H1 (cell line): Measurements from ENCODE around the gene ARHGAP10. TPM values are rescaled to one million over a fixed set of nuclear protein-coding genes. Genes with fewer than 3 reads are reported as not detected.

Source experiments
- CTCF ChIA-PET: fragments of 300-600 bp; sonication (Branson Sonifier 250); formaldehyde crosslinking; loops from one replicate; lab custom pipeline; 2021; ENCODE audit not compliant: partially characterized antibody; lab: Charles Lee
- POLR2A ChIA-PET: fragments of 300-600 bp; sonication (Branson Sonifier 250); formaldehyde crosslinking; loops from one replicate; lab custom pipeline; 2021; ENCODE audit warnings: inconsistent platforms; ENCODE audit not compliant: partially characterized antibody; lab: Charles Lee
- DNase-seq, 2 experiments: peaks; one replicate each; pipeline versions ENCODE4 v3.0.0 to v3.0.0-alpha.2; 2010 to 2022; ENCODE audit warnings: low spot score in 2 of 2, low read depth in 1 of 2, mixed read lengths in 1 of 2
- FAIRE-seq: peaks from 2 replicates; lab custom pipeline; 2011; peaks lifted over from hg19 to GRCh38; lab: Jason Lieb, UNC
- H2AFZ ChIP-seq: 2 replicates; pipeline ENCODE4 v1.8.1; 2012; ENCODE audit warnings: low read length, inconsistent platforms
- H2AK5ac ChIP-seq: 2 replicates; pipeline ENCODE4 v1.6.1; 2013; ENCODE audit warnings: low read depth, low read length
- H2BK120ac ChIP-seq: replicated peaks from 2 replicates; pipeline ENCODE3; 2013; ENCODE audit warnings: low read depth, low read length, inconsistent platforms
- H2BK12ac ChIP-seq: 2 replicates; pipeline ENCODE4 v1.6.1; 2013; ENCODE audit warnings: low read depth, low read length
- H2BK15ac ChIP-seq: 2 replicates; pipeline ENCODE4 v1.6.1; 2013; ENCODE audit warnings: low read length
- H2BK20ac ChIP-seq: 2 replicates; pipeline ENCODE4 v1.6.1; 2013; ENCODE audit warnings: low read length
- H2BK5ac ChIP-seq: 2 replicates; pipeline ENCODE4 v1.6.1; 2013; ENCODE audit warnings: low read depth, low read length
- H3K14ac ChIP-seq: 2 replicates; pipeline ENCODE4 v1.6.1; 2013; ENCODE audit warnings: inconsistent platforms; ENCODE audit not compliant: insufficient read length
- H3K18ac ChIP-seq: 2 replicates; pipeline ENCODE4 v1.6.1; 2013; ENCODE audit warnings: low read length; ENCODE audit errors: extremely low read depth
- H3K23ac ChIP-seq: 2 replicates; pipeline ENCODE4 v1.6.1; 2013; ENCODE audit warnings: inconsistent platforms; ENCODE audit not compliant: insufficient read length
- H3K23me2 ChIP-seq: 2 replicates; pipeline ENCODE4 v1.6.1; 2013; ENCODE audit warnings: low read depth, low read length
- H3K27ac ChIP-seq: 2 replicates; pipeline ENCODE4 v1.6.1; 2011; ENCODE audit warnings: low read depth, low read length, inconsistent platforms
- H3K27me3 ChIP-seq, 4 experiments: replicated peaks in 1 of 4; 1 replicate in 1 of 4; 2 replicates in 3 of 4; pipeline versions ENCODE4 v1.6.1 to v1.8.1; 2011 to 2013; ENCODE audit warnings: low read length in 3 of 4, mild to moderate bottlenecking in 3 of 4, inconsistent platforms in 2 of 4, mixed read lengths in 2 of 4, moderate library complexity in 1 of 4; ENCODE audit not compliant: control insufficient read depth in 3 of 4, insufficient read depth in 3 of 4; ENCODE audit errors: extremely low read depth in 1 of 4
- H3K36me3 ChIP-seq, 4 experiments: 2 replicates each; pipeline versions ENCODE4 v1.6.1 to v1.8.1; 2011 to 2013; ENCODE audit warnings: mild to moderate bottlenecking in 4 of 4, low read length in 3 of 4, moderate library complexity in 2 of 4, control low read depth in 1 of 4, inconsistent platforms in 1 of 4; ENCODE audit not compliant: insufficient read depth in 4 of 4, control insufficient read depth in 2 of 4
- H3K4ac ChIP-seq: replicated peaks from 2 replicates; pipeline ENCODE3; 2013; ENCODE audit warnings: low read length, low read depth, mixed read lengths, inconsistent platforms; ENCODE audit not compliant: insufficient read length
- H3K4me1 ChIP-seq, 4 experiments: replicated peaks in 1 of 4; 1 replicate in 1 of 4; 2 replicates in 3 of 4; pipeline versions ENCODE4 v1.6.1 to v1.8.1; 2011 to 2013; ENCODE audit warnings: low read length in 3 of 4, inconsistent platforms in 2 of 4, mixed read lengths in 1 of 4; ENCODE audit not compliant: insufficient read depth in 4 of 4, control insufficient read depth in 3 of 4
- H3K4me2 ChIP-seq, 2 experiments: 2 replicates each; pipeline versions ENCODE4 v1.6.1 to v1.8.1; 2011 to 2013; ENCODE audit warnings: low read depth in 2 of 2, low read length in 2 of 2, control low read depth in 1 of 2, inconsistent platforms in 1 of 2, mild to moderate bottlenecking in 1 of 2; ENCODE audit not compliant: insufficient read depth in 1 of 2
- H3K4me3 ChIP-seq, 4 experiments: fragments of 200-600, 300-600 bp in 1 of 4; sonication (generic), shearing (Covaris generic), sonication (Bioruptor Twin) in 1 of 4; 2 replicates each; pipeline versions ENCODE4 v1.5.1 to v1.8.1; 2011 to 2016; ENCODE audit warnings: low read length in 4 of 4, low read depth in 3 of 4, control low read depth in 2 of 4, inconsistent platforms in 2 of 4, mild to moderate bottlenecking in 2 of 4, mixed read lengths in 1 of 4, moderate library complexity in 1 of 4; ENCODE audit not compliant: insufficient read depth in 2 of 4; ENCODE audit errors: extremely low read depth in 1 of 4
- H3K56ac ChIP-seq: replicated peaks from 2 replicates; pipeline ENCODE3; 2013; ENCODE audit warnings: low read depth, mild to moderate bottlenecking, mixed read lengths, low read length, inconsistent platforms; ENCODE audit not compliant: insufficient read length
- H3K79me1 ChIP-seq: 2 replicates; pipeline ENCODE4 v1.6.1; 2013; ENCODE audit warnings: low read depth, low read length, control low read depth
- H3K79me2 ChIP-seq, 2 experiments: 2 replicates each; pipeline versions ENCODE4 v1.6.1 to v1.8.1; 2012 to 2013; ENCODE audit warnings: low read length in 2 of 2, mild to moderate bottlenecking in 2 of 2, inconsistent platforms in 1 of 2; ENCODE audit not compliant: insufficient read depth in 2 of 2, control insufficient read depth in 1 of 2
- H3K9ac ChIP-seq, 4 experiments: replicated peaks in 1 of 4; 1 replicate in 1 of 4; 2 replicates in 3 of 4; pipeline versions ENCODE4 v1.6.1 to v1.8.1; 2011 to 2013; ENCODE audit warnings: low read depth in 3 of 4, low read length in 3 of 4, control low read depth in 2 of 4, mild to moderate bottlenecking in 2 of 4, moderate library complexity in 2 of 4, inconsistent platforms in 1 of 4; ENCODE audit errors: extremely low read depth in 1 of 4
- H3K9me3 ChIP-seq, 2 experiments: 2 replicates each; pipeline versions ENCODE4 v1.6.1 to v1.8.1; 2012 to 2013; ENCODE audit warnings: mild to moderate bottlenecking in 2 of 2, moderate library complexity in 2 of 2, control low read depth in 1 of 2, inconsistent platforms in 1 of 2, low read depth in 1 of 2, low read length in 1 of 2, mixed read lengths in 1 of 2; ENCODE audit not compliant: insufficient read depth in 2 of 2
- H4K20me1 ChIP-seq, 2 experiments: replicated peaks in 1 of 2; 2 replicates each; pipeline versions ENCODE3 to v1.8.1; 2011 to 2013; ENCODE audit warnings: inconsistent platforms in 2 of 2, low read length in 2 of 2, mild to moderate bottlenecking in 1 of 2; ENCODE audit not compliant: insufficient read depth in 2 of 2, control insufficient read depth in 1 of 2
- H4K5ac ChIP-seq: 2 replicates; pipeline ENCODE4 v1.6.1; 2013; ENCODE audit warnings: low read length, low read depth, mixed read lengths, inconsistent platforms; ENCODE audit not compliant: insufficient read length
- H4K8ac ChIP-seq: 2 replicates; pipeline ENCODE4 v1.8.0; 2013; ENCODE audit warnings: mild to moderate bottlenecking, moderate library complexity, low read length, inconsistent platforms; ENCODE audit not compliant: insufficient read depth; ENCODE audit errors: extremely low read depth
- H4K91ac ChIP-seq: replicated peaks from 2 replicates; pipeline ENCODE3; 2013; ENCODE audit warnings: low read length, mixed read lengths, inconsistent platforms; ENCODE audit not compliant: insufficient read length
- CBX8 ChIP-seq: fragments of 300-800, 300-1000 bp; sonication (generic); IDR thresholded peaks from 2 replicates; pipeline ENCODE4 v1.7.1; 2016; ENCODE audit warnings: low read depth, low read length, borderline replicate concordance
- CHD1 ChIP-seq: IDR thresholded peaks from 2 replicates; pipeline ENCODE4 v1.6.1; 2012; ENCODE audit warnings: low read depth, low read length, improper control_type of control experiment
- CHD2 ChIP-seq: IDR thresholded peaks from 2 replicates; pipeline ENCODE4 v1.6.1; 2012; ENCODE audit warnings: low read length, improper control_type of control experiment
- CTCF ChIP-seq, 3 experiments: IDR thresholded peaks; 1 replicate in 2 of 3; 2 replicates in 1 of 3; pipeline versions ENCODE4 v1.5.1 to v1.6.1; 2011; ENCODE audit warnings: low read length in 3 of 3, mild to moderate bottlenecking in 3 of 3, inconsistent platforms in 2 of 3, low read depth in 1 of 3, moderate library complexity in 1 of 3; ENCODE audit not compliant: insufficient read depth in 1 of 3; ENCODE audit errors: control extremely low read depth in 1 of 3
- EGR1 ChIP-seq: IDR thresholded peaks from 2 replicates; pipeline ENCODE4 v1.6.1; 2011; ENCODE audit warnings: low read depth, low read length, borderline replicate concordance
- EP300 ChIP-seq, 2 experiments: IDR thresholded peaks; 1 replicate in 1 of 2; 2 replicates in 1 of 2; pipeline ENCODE4 v1.6.1; 2011 to 2012; ENCODE audit warnings: low read depth in 2 of 2, low read length in 2 of 2, mild to moderate bottlenecking in 2 of 2, borderline replicate concordance in 1 of 2, inconsistent platforms in 1 of 2, moderate library complexity in 1 of 2
- JUN ChIP-seq: IDR thresholded peaks from 2 replicates; pipeline ENCODE4 v1.6.1; 2011; ENCODE audit warnings: low read depth, mild to moderate bottlenecking, improper control_type of control experiment, low read length
- KDM4A ChIP-seq: IDR thresholded peaks from one replicate; pipeline ENCODE4 v1.7.1; 2012; ENCODE audit warnings: low read depth, mild to moderate bottlenecking, moderate library complexity, low read length, inconsistent platforms; ENCODE audit not compliant: severe bottlenecking
- NRF1 ChIP-seq: IDR thresholded peaks from 2 replicates; pipeline ENCODE4 v1.6.1; 2011; ENCODE audit warnings: mild to moderate bottlenecking, low read depth, low read length, improper control_type of control experiment
- SIN3A ChIP-seq, 2 experiments: IDR thresholded peaks in 1 of 2; conservative IDR thresholded peaks in 1 of 2; 2 replicates each; pipeline ENCODE4 v1.6.1; 2011 to 2012; ENCODE audit warnings: low read length in 2 of 2, improper control_type of control experiment in 1 of 2, low read depth in 1 of 2, mild to moderate bottlenecking in 1 of 2
- SIX5 ChIP-seq: IDR thresholded peaks from 2 replicates; pipeline ENCODE4 v1.6.1; 2011; ENCODE audit warnings: mild to moderate bottlenecking, low read depth, low read length
- TAF7 ChIP-seq: optimal IDR thresholded peaks from 2 replicates; pipeline ENCODE3; 2011; ENCODE audit warnings: low read depth, mild to moderate bottlenecking, inconsistent platforms, low read length, moderate library complexity, borderline replicate concordance
- WGBS, 2 experiments: shearing (Covaris generic) in 1 of 2; methylation state at CpG; one replicate each; pipeline versions ENCODE4 v1.1.6 to v1.1.7; 2013 to 2015; ENCODE audit warnings: low lambda C conversion rate in 2 of 2, mixed read lengths in 2 of 2, inconsistent platforms in 1 of 2, low coverage in 1 of 2, missing lambda C conversion rate in 1 of 2; ENCODE audit not compliant: insufficient replicate concordance in 2 of 2, insufficient coverage in 1 of 2, insufficient read length in 1 of 2; ENCODE audit errors: extremely low coverage in 1 of 2, missing lambda C conversion rate in 1 of 2; 5-methylcytosine and 5-hydroxymethylcytosine counted together
- polyA plus RNA-seq, 7 experiments: library from polyadenylated mRNA; depleted of rRNA in 3 of 7; stranded (reverse) in 5 of 7; unstranded in 2 of 7; fragments of >200 nt in 5 of 7; fragments of 200-250 nt in 2 of 7; gene quantifications; 1 replicate in 5 of 7; 2 replicates in 1 of 7; 4 replicates in 1 of 7; pipeline versions ENCODE4 v1.2.1 to v1.2.3, GENCODE V29; 2011 to 2013; ENCODE audit warnings: missing spikeins in 2 of 7, mixed read lengths in 2 of 7
- total RNA-seq: library from RNA; stranded (reverse); fragmentation: NEBNext Ultra II Directional; extraction: Animal tissue kit (Norgen Biotek cat#: 25700); gene quantifications from 2 replicates; pipeline ENCODE4 v1.2.1, GENCODE V29; 2021

Gene ARHGAP10
- total and polyA plus RNA-seq, 2 of the 8 experiments (the other 6 are each of a cell fraction or from before 2014, with no cell fraction given), result 3.7 to 6.1 TPM

DNA sequence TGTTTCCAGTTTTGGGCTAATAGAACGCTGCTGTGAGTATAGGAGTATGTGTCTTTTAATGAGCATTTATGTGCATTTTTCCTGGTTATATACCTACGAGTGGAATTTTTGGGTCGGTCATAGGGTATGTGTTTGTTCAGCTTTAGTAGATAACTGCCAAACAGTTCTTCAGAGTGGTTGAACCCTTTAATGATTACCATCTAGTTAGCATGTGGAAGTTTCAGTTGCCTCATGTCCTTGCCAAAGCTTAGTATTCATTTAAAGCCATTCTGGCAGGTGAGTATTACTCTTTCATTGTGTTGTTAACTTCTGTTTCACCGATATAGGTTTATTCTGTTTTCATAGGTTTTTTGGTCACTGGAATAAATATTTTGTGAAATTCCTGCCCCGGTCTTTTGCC is 229.1 kb downstream of the ARHGAP10 start:
- WGBS, 2 experiments, result 91% methylated on average over 5 of the region's 5 CpGs; no CpG with 5 or more reads in 1 of the 2 experiments
- Histone ChIP-seq H2BK12ac (no peak overlapping the region), H3K9ac (no peak overlapping the region), H2BK20ac (no peak overlapping the region), H2AFZ (no peak overlapping the region), H3K23ac (no peak overlapping the region), H2BK5ac (no peak overlapping the region), H3K4ac (no peak overlapping the region), H3K23me2 (no peaks in the 10 kb centered on the region), H4K20me1 (no peaks in the 10 kb centered on the region), H3K18ac (no peak overlapping the region), H3K9me3 (no peaks in the 10 kb centered on the region), H2AK5ac (no peak overlapping the region), H2BK120ac (no peak overlapping the region), H3K27ac (no peak overlapping the region), H4K91ac (no peak overlapping the region), H4K8ac (no peak overlapping the region), H3K4me2 (no peak overlapping the region), H3K4me1 (peaks cover 0 to 12% (median 11%) of the 10 kb centered on the region in 4 experiments; a peak in 6 of 7 replicates), H3K79me1 (no peaks in the 10 kb centered on the region), H3K4me3 (no peak overlapping the region), H3K36me3 (no peaks in the 10 kb centered on the region), H3K14ac (no peak overlapping the region), H3K56ac (no peak overlapping the region), H3K27me3 (no peaks in the 10 kb centered on the region), H3K79me2 (no peaks in the 10 kb centered on the region), H2BK15ac (no peak overlapping the region), H4K5ac (no peak overlapping the region)
- DNase-seq (no peak), FAIRE-seq (no peak)
- ChIA-PET POLR2A (no interaction called here), CTCF (interaction anchor here (0.6 kb wide), 1 partner anchor 452 kb away, joined by 3 read pairs; no protein-coding TSS in a partner anchor)
- TF ChIP-seq NRF1 (no peak), CHD2 (no peak), SIX5 (no peak), SIN3A (conservative IDR thresholded peaks at IDR 0.05 in 1 of 2, IDR thresholded peaks at IDR 0.05 in 1 of 2; ENCODE audit: low read depth in 1 of 2, low read length in 2 of 2) (no peak), EP300 (IDR thresholded peaks at IDR 0.05; ENCODE audit: borderline replicate concordance in 1 of 2, low read depth in 2 of 2, low read length in 2 of 2) (no peak), CHD1 (no peak), KDM4A (no peak), EGR1 (no peak), CBX8 (no peak), TAF7 (no peak), JUN (no peak), CTCF (IDR thresholded peaks at IDR 0.05; ENCODE audit: control extremely low read depth in 1 of 3, insufficient read depth in 1 of 3, low read depth in 1 of 3, low read length in 3 of 3) (no peak)
